Esophagus squamous epithelium (tissue), 5 donors: ENCODE measurements around the gene SERPINB8. TPM values are rescaled to one million over a fixed set of nuclear protein-coding genes. Genes with fewer than 3 reads are reported as not detected.

ENCODE experiments used
- DNase-seq: peaks from one replicate; lab custom pipeline; 2025; lab: John Stamatoyannopoulos, UW
- H3K27ac ChIP-seq, 4 donors: fragments of 200-600 bp; sonication (generic); one replicate each; pipeline ENCODE4 v1.5.1; 2016 to 2019; ENCODE audit warnings: mild to moderate bottlenecking in 1 of 4
- H3K27me3 ChIP-seq, 4 donors: fragments of 200-600 bp; sonication (generic); 1 replicate in 3 of 4; 2 replicates in 1 of 4; pipeline versions ENCODE4 v1.5.1 to v1.6.0; 2017 to 2021; ENCODE audit warnings: antibody characterized with exemption in 1 of 4
- H3K36me3 ChIP-seq, 3 donors: fragments of 200-600 bp; sonication (generic); one replicate each; pipeline ENCODE4 v1.5.1; 2016 to 2019
- H3K4me1 ChIP-seq, 3 donors: fragments of 200-600 bp; sonication (generic); one replicate each; pipeline ENCODE4 v1.5.1; 2017 to 2019
- H3K4me3 ChIP-seq, 4 donors: fragments of 200-600 bp; sonication (generic); 1 replicate in 3 of 4; 2 replicates in 1 of 4; pipeline ENCODE4 v1.5.1; 2016 to 2019; ENCODE audit warnings: mild to moderate bottlenecking in 2 of 4, moderate library complexity in 1 of 4
- H3K9me3 ChIP-seq, 3 donors: fragments of 200-600 bp; sonication (generic); one replicate each; pipeline ENCODE4 v1.5.1; 2016 to 2019
- POLR2A ChIP-seq, 4 donors: fragments of 450-650 bp; IDR thresholded peaks; one replicate each; pipeline ENCODE4 v1.6.1; 2017; ENCODE audit warnings: antibody characterized with exemption in 4 of 4, mild to moderate bottlenecking in 4 of 4, moderate library complexity in 3 of 4
- WGBS, 2 donors: methylation state at CpG; one replicate each; pipeline ENCODE4 v1.1.5; 2018; 5-methylcytosine and 5-hydroxymethylcytosine counted together
- intact Hi-C: fragments of 100-400 bp; cut with DNase I; formaldehyde crosslinking; loops from one replicate; pipeline ENCODE4 v1.15.0; 2022
- total RNA-seq, 4 donors: library from RNA; depleted of rRNA; stranded (reverse); fragments of >200 nt; gene quantifications; one replicate each; pipeline ENCODE4 v1.1.0, GENCODE V29; 2016
- TF ChIP-seq, protein P1 (sequence below), 6 experiments: fragments of 450-650 bp in 4 of 6; fragments of 200-600 bp in 2 of 6; sonication (generic) in 2 of 6; IDR thresholded peaks; one replicate each; pipeline ENCODE4 v1.5.1; 2016 to 2019; ENCODE audit warnings: antibody characterized with exemption in 6 of 6, mild to moderate bottlenecking in 4 of 6, moderate library complexity in 4 of 6
- donor health status: DM: yes; HTN: yes; CAD: no.

The SERPINB8 gene
- total RNA-seq, 4 donors from 2014 or later, result 17.7 to 43.2 (median 34.2) TPM

DNA sequence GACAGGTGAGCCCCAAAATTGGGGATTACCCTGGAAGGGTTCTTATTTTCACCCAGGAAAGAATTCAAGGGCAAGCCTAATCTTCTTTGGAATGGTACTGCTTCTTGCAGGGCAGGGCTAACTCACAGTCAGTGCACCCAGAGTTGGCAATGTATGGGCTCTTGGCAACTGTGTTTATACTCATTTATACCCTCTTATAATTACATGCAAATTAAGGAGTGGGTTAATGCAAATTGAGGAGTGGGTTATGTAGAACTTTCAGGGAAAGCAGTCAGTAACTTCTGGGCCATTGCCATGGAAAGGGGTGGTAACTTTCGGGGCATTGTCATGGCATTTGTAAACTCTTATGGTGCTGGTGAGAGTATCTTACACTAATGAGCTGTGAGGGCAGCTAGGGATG lies 59.2 kb downstream of the SERPINB8 start:
- H3K27ac ChIP-seq, result no peak overlapping the region
- peaks cover 0 to 5% (median 0%) of the 10 kb centered on the region in 4 donors for H3K27me3 ChIP-seq
- 83 to 91% methylated on average over 1 of the region's 1 CpG for WGBS, 2 donors
- no peak overlapping the region for H3K4me3 ChIP-seq
- intact Hi-C loops, result no loop called here
- TF ChIP-seq, protein P1, sequence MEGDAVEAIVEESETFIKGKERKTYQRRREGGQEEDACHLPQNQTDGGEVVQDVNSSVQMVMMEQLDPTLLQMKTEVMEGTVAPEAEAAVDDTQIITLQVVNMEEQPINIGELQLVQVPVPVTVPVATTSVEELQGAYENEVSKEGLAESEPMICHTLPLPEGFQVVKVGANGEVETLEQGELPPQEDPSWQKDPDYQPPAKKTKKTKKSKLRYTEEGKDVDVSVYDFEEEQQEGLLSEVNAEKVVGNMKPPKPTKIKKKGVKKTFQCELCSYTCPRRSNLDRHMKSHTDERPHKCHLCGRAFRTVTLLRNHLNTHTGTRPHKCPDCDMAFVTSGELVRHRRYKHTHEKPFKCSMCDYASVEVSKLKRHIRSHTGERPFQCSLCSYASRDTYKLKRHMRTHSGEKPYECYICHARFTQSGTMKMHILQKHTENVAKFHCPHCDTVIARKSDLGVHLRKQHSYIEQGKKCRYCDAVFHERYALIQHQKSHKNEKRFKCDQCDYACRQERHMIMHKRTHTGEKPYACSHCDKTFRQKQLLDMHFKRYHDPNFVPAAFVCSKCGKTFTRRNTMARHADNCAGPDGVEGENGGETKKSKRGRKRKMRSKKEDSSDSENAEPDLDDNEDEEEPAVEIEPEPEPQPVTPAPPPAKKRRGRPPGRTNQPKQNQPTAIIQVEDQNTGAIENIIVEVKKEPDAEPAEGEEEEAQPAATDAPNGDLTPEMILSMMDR (IDR thresholded peaks at IDR 0.05), result no peak
- TF ChIP-seq POLR2A (IDR thresholded peaks at IDR 0.05), result no peak
- H3K4me1 ChIP-seq, result no peaks in the 10 kb centered on the region
- H3K9me3 ChIP-seq, result no peaks in the 10 kb centered on the region
- DNase-seq, result no peak
- no peaks in the 10 kb centered on the region for H3K36me3 ChIP-seq

GRCh38 chr18:64031411-64031810 lies 61.5 kb downstream of the SERPINB8 start:
- Histone ChIP-seq H3K27me3 (peaks cover 0 to 5% (median 0%) of the 10 kb centered on the region in 4 donors), H3K9me3 (no peaks in the 10 kb centered on the region), H3K36me3 (no peaks in the 10 kb centered on the region), H3K4me1 (no peaks in the 10 kb centered on the region), H3K27ac (no peak overlapping the region), H3K4me3 (no peak overlapping the region)
- 60 to 75% methylated on average over 3 of the region's 3 CpGs for WGBS, 2 donors
- DNase-seq, result no peak
- intact Hi-C loops, result no loop called here
- no peak for TF ChIP-seq POLR2A (IDR thresholded peaks at IDR 0.05)
- TF ChIP-seq, protein P1 (IDR thresholded peaks at IDR 0.05), result no peak

DNA sequence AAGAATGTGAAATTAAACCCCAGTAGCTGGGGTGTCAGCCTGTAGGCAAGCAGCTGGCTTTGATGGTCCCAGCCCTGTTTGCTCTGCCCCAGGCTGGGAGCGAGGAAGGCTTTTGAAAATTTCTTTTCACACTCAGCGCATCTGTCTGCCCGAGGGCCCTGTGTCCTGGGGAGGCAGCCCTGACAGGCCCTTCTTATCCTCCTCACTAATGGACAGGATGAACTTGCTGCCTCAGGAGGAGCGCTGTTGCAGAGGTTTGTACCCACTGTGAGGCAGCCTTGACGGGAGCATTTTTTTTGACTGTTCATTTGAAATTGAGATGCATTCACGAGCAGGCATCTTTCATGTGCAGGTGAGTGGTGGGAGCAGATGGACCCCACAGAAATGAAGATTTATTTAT lies 62.4 kb downstream of the SERPINB8 start:
- WGBS, 2 donors, result 40 to 53% methylated on average over 2 to 5 of the region's 6 CpGs

GRCh38 chr18:64037812-64038414 lies 68.0 kb downstream of the SERPINB8 start:
- Histone ChIP-seq H3K4me3 (no peak overlapping the region), H3K27ac (no peak overlapping the region), H3K36me3 (no peaks in the 10 kb centered on the region), H3K27me3 (no peaks in the 10 kb centered on the region), H3K4me1 (no peaks in the 10 kb centered on the region), H3K9me3 (peaks cover 0 to 10% (median 0%) of the 10 kb centered on the region in 3 donors)
- DNase-seq, result no peak
- 10 to 26% methylated on average over 3 of the region's 3 CpGs for WGBS, 2 donors
- TF ChIP-seq POLR2A (IDR thresholded peaks at IDR 0.05), result no peak
- TF ChIP-seq, protein P1 (IDR thresholded peaks at IDR 0.05), result peak in 5 of 6 experiments; percentile 9 to 45 (median 15)
- intact Hi-C loops, result no loop called here

More for the DNA sequence above, 62.4 kb downstream of the SERPINB8 start:
- no peaks in the 10 kb centered on the region for H3K9me3 ChIP-seq
- no peaks in the 10 kb centered on the region for H3K36me3 ChIP-seq
- no peak for DNase-seq
- no peak for TF ChIP-seq POLR2A (IDR thresholded peaks at IDR 0.05)
- no peak overlapping the region for H3K4me3 ChIP-seq
- H3K27me3 ChIP-seq, result peaks cover 0 to 5% (median 0%) of the 10 kb centered on the region in 4 donors
- H3K27ac ChIP-seq, result no peak overlapping the region
- no peaks in the 10 kb centered on the region for H3K4me1 ChIP-seq
- intact Hi-C loops, result no loop called here

Other genes starting within 250 kb of the SERPINB8 start
- gene SERPINB7, start 194.7 kb upstream of the SERPINB8 start, total RNA-seq, result 1 to 10 TPM in 2 of 4 donors, under 1 TPM in 1, not detected in 1; 0.21 to 1.6 (median 1.1) TPM
- gene SERPINB2, start 82.4 kb upstream of the SERPINB8 start, total RNA-seq, result 100 to 1,000 TPM; 138 to 309 (median 189) TPM
- 1 to 10 TPM in 2 of 4 donors, under 1 TPM in 1, not detected in 1; 0.26 to 8.4 (median 1.4) TPM for gene SERPINB10, start 62.1 kb upstream of the SERPINB8 start, total RNA-seq
- gene HMSD, start 20.8 kb upstream of the SERPINB8 start, total RNA-seq, result under 1 TPM in 2 of 4 donors, not detected in 2; 0.18 to 0.19 TPM
- not detected for gene LINC00305, start 179.0 kb downstream of the SERPINB8 start, total RNA-seq